Stimulated activated naive CD8-positive, alpha-beta T cell treated with anti-CD3 and anti-CD28 coated beads, Interleukin-15, Interleukin-2, amounts not matched to agents 100 ng/mL and 50 ng/mL, for 24 hours (primary cell): Measurements from ENCODE around the gene GSTA1.
"Not testable (repeated sequence)": the region's sequence is repeated elsewhere in the genome, so short reads cannot be mapped to it uniquely, and the experiment has no call there.

Source experiments
- H3K27ac Mint-ChIP-seq: one replicate; pipeline ENCODE4 v1.8.0; 2021; ENCODE audit warnings: mild to moderate bottlenecking, mixed read lengths
- H3K27me3 Mint-ChIP-seq: one replicate; pipeline ENCODE4 v1.8.0; 2021; ENCODE audit warnings: mixed read lengths
- H3K36me3 Mint-ChIP-seq: one replicate; pipeline ENCODE4 v1.8.0; 2021; ENCODE audit warnings: low read depth, mixed read lengths
- H3K4me1 Mint-ChIP-seq: one replicate; pipeline ENCODE4 v1.8.0; 2021; ENCODE audit warnings: low read depth, mixed read lengths
- H3K4me3 Mint-ChIP-seq: one replicate; pipeline ENCODE4 v1.8.0; 2021; ENCODE audit warnings: mild to moderate bottlenecking, mixed read lengths
- H3K9me3 Mint-ChIP-seq: one replicate; pipeline ENCODE4 v1.8.0; 2021; ENCODE audit warnings: mixed read lengths

Gene GSTA1

GRCh38 chr6:52825270-52825793, 21.7 kb upstream of the GSTA1 start:
- not testable (repeated sequence) for H3K27ac Mint-ChIP-seq, H3K36me3 Mint-ChIP-seq, H3K4me1 Mint-ChIP-seq, H3K9me3 Mint-ChIP-seq, H3K4me3 Mint-ChIP-seq
- peaks cover 10% of the 10 kb centered on the region for H3K27me3 Mint-ChIP-seq

GRCh38 chr6:52821842-52822241, 18.2 kb upstream of the GSTA1 start:
- Mint-ChIP-seq H3K4me3 (no peak overlapping the region), H3K27me3 (peaks cover 9% of the 10 kb centered on the region), H3K4me1 (no peaks in the 10 kb centered on the region), H3K36me3 (no peaks in the 10 kb centered on the region), H3K27ac (no peak overlapping the region), H3K9me3 (peaks cover 4% of the 10 kb centered on the region)

DNA sequence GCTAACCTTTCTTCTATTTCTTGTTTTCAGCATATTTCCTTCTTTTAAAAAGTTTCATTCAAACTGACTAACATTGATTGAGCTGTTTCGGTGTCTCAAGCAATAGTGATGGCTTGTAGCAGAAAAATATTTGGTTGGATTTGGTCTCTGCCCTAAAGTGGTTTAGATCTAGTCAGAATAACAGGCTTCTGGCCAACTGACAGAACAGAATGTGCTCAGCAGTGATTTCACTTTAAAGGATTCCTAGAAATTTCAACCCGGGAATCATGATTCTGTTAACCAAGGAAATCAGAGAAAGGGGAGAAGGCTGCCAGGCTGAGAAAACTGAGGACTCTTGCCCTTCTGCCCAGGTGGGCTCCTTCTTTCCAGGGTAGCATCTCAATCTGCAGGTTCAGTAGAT, 16.6 kb upstream of the GSTA1 start:
- H3K36me3 Mint-ChIP-seq, result no peaks in the 10 kb centered on the region
- peaks cover 4% of the 10 kb centered on the region for H3K9me3 Mint-ChIP-seq
- peaks cover 5% of the 10 kb centered on the region for H3K27me3 Mint-ChIP-seq
- no peaks in the 10 kb centered on the region for H3K4me1 Mint-ChIP-seq
- H3K4me3 Mint-ChIP-seq, result no peak overlapping the region
- H3K27ac Mint-ChIP-seq, result no peak overlapping the region

DNA sequence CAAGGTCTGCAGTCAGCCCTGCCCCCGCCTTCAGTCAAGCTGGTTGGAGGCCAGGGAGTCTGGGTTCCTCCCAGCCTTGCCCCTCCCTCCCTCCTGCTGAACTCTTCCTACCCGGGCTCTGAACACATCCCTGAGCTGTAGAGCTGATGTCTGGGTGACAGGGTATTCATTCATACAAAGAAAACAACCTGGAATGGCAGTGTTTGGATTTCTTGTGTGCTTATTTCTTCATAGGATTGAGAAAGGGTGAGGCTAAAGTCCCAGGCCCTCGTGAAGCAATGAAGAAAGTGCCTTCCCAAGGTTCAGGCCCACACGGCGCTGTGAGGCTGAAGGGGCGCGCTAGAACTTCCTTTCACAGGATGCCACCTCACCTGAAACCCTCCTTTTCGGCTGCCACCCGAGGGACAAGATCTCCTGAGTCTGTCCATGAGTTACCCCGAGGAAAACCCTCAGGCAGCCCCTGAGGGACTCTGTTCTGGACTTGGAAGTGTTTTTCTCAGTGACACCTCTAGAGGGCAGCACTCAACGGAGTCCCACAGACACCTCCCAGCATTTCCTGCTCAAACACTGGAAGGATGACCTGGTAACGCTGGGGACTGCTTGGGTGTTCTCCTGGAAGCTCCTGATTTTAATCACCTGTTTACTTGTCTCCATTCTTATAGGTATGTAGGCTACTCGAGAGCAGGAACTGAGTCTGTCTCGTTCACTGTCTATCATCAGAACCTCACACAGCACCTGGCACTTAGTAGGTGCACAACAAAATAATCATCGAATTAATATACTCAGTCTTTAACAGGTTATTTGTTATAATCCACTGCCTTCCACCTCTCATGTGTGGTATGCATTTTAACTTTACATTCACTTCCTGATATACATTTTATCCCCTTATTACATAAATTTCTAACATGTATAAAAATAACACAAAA, 11.8 kb upstream of the GSTA1 start:
- H3K4me3 Mint-ChIP-seq, result no peak overlapping the region
- H3K36me3 Mint-ChIP-seq, result no peaks in the 10 kb centered on the region
- peaks cover 9% of the 10 kb centered on the region for H3K27me3 Mint-ChIP-seq
- no peaks in the 10 kb centered on the region for H3K4me1 Mint-ChIP-seq
- H3K27ac Mint-ChIP-seq, result no peak overlapping the region
- no peaks in the 10 kb centered on the region for H3K9me3 Mint-ChIP-seq

GRCh38 chr6:52814545-52814944, 10.9 kb upstream of the GSTA1 start:
- H3K27me3 Mint-ChIP-seq, H3K27ac Mint-ChIP-seq, H3K9me3 Mint-ChIP-seq, H3K36me3 Mint-ChIP-seq, H3K4me3 Mint-ChIP-seq, H3K4me1 Mint-ChIP-seq: not testable (repeated sequence)

DNA sequence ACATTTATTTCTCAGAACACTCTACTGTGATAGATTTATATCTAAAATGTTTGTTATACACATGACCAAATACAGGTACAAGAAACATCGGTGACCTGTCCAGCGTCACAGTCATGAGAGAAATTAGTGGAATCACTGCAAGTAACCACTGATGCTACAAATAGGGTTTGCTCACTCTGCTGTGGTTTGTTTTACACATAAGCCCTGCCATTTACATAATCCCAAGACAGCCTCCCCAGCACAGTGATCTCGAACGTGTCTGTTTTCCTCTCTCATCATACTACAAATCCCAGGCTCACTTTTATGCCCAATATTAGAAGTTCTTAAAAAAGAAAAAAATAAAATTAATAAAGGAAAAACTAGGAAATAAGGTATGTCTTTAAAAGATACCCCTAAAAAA, 6.2 kb upstream of the GSTA1 start:
- H3K4me1 Mint-ChIP-seq, H3K27ac Mint-ChIP-seq, H3K36me3 Mint-ChIP-seq, H3K4me3 Mint-ChIP-seq, H3K9me3 Mint-ChIP-seq: not testable (repeated sequence)
- peaks cover 22% of the 10 kb centered on the region for H3K27me3 Mint-ChIP-seq

- no peaks in the 10 kb centered on the region for H3K9me3 Mint-ChIP-seq
- no peaks in the 10 kb centered on the region for H3K36me3 Mint-ChIP-seq
- no peaks in the 10 kb centered on the region for H3K4me1 Mint-ChIP-seq
- H3K4me3 Mint-ChIP-seq, result no peak overlapping the region
- H3K27ac Mint-ChIP-seq, result no peak overlapping the region
- peaks cover 30% of the 10 kb centered on the region for H3K27me3 Mint-ChIP-seq
These were observed 5.0 kb upstream of the GSTA1 start for GRCh38 chr6:52808660-52809059.

- H3K4me1 Mint-ChIP-seq, result no peaks in the 10 kb centered on the region
- H3K27ac Mint-ChIP-seq, result no peak overlapping the region
- H3K36me3 Mint-ChIP-seq, result no peaks in the 10 kb centered on the region
- H3K9me3 Mint-ChIP-seq, result no peaks in the 10 kb centered on the region
- peaks cover 34% of the 10 kb centered on the region for H3K27me3 Mint-ChIP-seq
- no peak overlapping the region for H3K4me3 Mint-ChIP-seq
These were observed 810 bp downstream of the GSTA1 start for GRCh38 chr6:52802806-52803205.

DNA sequence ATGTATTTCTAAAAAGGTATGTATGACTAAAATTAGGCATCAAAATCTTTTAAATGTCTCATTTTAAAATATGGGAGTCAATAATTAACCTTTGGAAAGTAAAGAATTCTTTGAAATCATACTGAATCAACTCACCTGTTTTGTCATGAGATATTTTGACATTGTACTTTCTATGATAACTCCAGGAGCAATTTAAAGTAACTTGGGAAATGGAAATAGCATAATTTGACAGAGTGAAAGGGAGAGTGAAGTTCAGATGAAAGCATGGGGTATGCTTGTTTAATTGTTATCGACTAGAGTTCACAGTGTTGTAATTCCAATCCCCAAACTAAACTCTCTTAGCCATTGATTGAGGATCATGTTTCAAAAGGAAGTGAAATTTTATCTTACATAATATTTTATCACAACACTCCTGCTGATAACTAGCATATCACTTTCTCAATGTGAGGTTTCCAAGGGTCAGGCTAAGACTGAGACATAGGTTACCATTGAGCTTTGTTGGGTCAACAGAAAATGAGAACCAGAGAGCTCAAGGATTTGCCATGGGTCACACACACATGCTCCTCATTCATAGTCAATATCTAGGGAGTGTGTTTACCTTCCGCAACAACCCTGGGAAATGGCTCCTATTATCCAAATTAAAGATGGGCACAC, 2.3 kb downstream of the GSTA1 start:
- peaks cover 43% of the 10 kb centered on the region for H3K27me3 Mint-ChIP-seq
- no peak overlapping the region for H3K27ac Mint-ChIP-seq

GRCh38 chr6:52799272-52799671, 4.3 kb downstream of the GSTA1 start:
- H3K36me3 Mint-ChIP-seq, H3K27ac Mint-ChIP-seq, H3K9me3 Mint-ChIP-seq, H3K4me3 Mint-ChIP-seq, H3K4me1 Mint-ChIP-seq: not testable (repeated sequence)
- peaks cover 41% of the 10 kb centered on the region for H3K27me3 Mint-ChIP-seq

More for the DNA sequence above, 2.3 kb downstream of the GSTA1 start:
- Mint-ChIP-seq H3K4me3 (no peak overlapping the region), H3K9me3 (no peaks in the 10 kb centered on the region), H3K36me3 (no peaks in the 10 kb centered on the region), H3K4me1 (no peaks in the 10 kb centered on the region)

DNA sequence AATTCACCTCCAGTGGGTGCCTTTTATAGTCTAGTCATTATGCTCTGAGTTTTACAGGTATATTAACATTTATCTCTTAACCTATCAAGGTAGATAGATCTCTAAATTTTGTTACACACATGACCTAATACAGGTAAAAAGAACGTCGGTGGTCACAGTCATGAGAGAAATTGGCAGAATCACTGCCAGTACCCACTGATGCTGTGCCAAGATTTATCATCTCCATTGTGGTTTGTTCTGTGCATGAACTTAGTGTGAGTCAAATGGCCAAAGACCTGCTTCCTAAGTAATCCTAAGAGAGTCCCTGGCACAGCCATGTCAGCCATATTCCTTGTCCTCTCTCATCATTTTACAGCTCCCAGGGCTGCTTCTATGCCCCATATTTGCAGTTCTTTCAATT, 9.2 kb downstream of the GSTA1 start:
- not testable (repeated sequence) for H3K9me3 Mint-ChIP-seq, H3K27ac Mint-ChIP-seq, H3K36me3 Mint-ChIP-seq, H3K4me1 Mint-ChIP-seq, H3K4me3 Mint-ChIP-seq
- peaks cover 23% of the 10 kb centered on the region for H3K27me3 Mint-ChIP-seq

DNA sequence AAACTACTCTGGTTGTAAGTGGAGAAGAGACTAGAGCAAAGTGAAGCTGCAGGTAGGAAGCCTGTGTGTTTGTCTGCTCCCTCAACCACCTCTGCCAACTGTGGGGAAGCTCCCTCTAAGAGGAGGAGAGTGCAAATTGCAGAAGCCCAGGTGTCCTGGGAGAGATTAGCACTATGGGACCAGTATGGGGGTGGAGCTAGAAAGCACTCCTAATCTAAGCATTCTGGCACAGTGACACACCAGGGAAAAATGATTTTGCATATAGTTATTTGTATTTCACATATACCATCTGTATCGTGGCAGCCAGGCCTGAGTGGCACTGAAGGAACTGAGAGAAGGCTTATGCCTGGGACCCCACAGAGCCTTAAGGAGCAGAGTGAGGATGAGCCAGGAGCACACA, 12.8 kb downstream of the GSTA1 start:
- H3K9me3 Mint-ChIP-seq, result no peaks in the 10 kb centered on the region
- no peaks in the 10 kb centered on the region for H3K36me3 Mint-ChIP-seq
- H3K27me3 Mint-ChIP-seq, result peaks cover 12% of the 10 kb centered on the region
- H3K27ac Mint-ChIP-seq, result no peak overlapping the region
- no peak overlapping the region for H3K4me3 Mint-ChIP-seq
- H3K4me1 Mint-ChIP-seq, result no peaks in the 10 kb centered on the region

DNA sequence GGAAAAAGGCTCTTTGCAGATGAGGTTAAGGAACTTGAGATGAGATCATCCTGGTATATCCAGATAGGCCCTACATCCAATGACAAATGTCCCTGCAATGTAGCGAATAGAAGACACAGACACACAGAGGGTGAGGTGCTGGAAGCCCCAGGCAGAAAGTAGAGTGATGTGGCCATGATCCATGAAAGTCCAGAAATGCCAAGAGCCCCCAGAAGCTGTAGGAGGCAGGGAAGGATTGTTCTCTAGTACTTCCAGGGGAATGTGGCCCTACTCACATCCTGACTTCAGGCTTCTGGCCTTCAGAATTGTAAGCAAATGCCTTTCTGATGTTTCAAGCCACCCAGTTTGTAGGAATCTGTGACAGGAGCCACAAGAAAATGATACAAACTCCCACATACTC, 14.0 kb downstream of the GSTA1 start:
- H3K27ac Mint-ChIP-seq, H3K36me3 Mint-ChIP-seq, H3K9me3 Mint-ChIP-seq, H3K4me1 Mint-ChIP-seq, H3K27me3 Mint-ChIP-seq, H3K4me3 Mint-ChIP-seq: not testable (repeated sequence)

- no peaks in the 10 kb centered on the region for H3K36me3 Mint-ChIP-seq
- H3K27me3 Mint-ChIP-seq, result peaks cover 14% of the 10 kb centered on the region
- H3K9me3 Mint-ChIP-seq, result no peaks in the 10 kb centered on the region
- no peak overlapping the region for H3K27ac Mint-ChIP-seq
- H3K4me1 Mint-ChIP-seq, result no peaks in the 10 kb centered on the region
- H3K4me3 Mint-ChIP-seq, result no peak overlapping the region
These were observed 15.1 kb downstream of the GSTA1 start for GRCh38 chr6:52788478-52788877.

- no peaks in the 10 kb centered on the region for H3K9me3 Mint-ChIP-seq
- no peak overlapping the region for H3K27ac Mint-ChIP-seq
- H3K27me3 Mint-ChIP-seq, result peaks cover 11% of the 10 kb centered on the region
- H3K4me3 Mint-ChIP-seq, result no peak overlapping the region
- H3K36me3 Mint-ChIP-seq, result no peaks in the 10 kb centered on the region
- H3K4me1 Mint-ChIP-seq, result no peaks in the 10 kb centered on the region
These were observed 15.7 kb downstream of the GSTA1 start for GRCh38 chr6:52787917-52788316.
